Measurements from ENCODE around the gene FXYD4.

FXYD4 gene

DNA sequence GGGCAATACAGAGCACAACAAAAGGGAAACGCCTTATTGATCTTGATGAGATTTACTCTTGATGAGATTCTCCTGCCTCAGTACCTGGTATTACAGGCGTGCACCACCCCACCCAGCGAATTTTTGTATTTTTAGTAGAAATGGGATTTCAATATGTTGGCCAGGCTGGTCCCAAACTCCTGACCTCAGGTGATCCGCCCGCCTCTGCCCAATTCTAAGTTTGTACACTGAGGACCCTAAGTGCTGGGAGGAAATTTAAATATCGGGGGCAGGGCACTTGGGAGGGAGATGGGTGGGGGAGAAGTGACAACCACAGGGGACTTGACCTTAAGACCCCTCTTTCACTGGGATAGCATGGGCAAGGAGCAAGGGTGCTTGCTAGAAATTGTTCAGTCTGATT lies 23.4 kb downstream of the FXYD4 start:
- Histone ChIP-seq H3K36me3 (ENCODE audit: control insufficient read depth, insufficient read depth, low read length) (peaks cover 28% of the 10 kb centered on the region), H3K27me3 (replicated peaks; ENCODE audit: control insufficient read depth, insufficient read depth, low read length) (no peaks in the 10 kb centered on the region), H3K4me3 (replicated peaks; ENCODE audit: low read depth, low read length) (peak overlapping the region; percentile 77)
- DNase-seq (ENCODE audit: extremely low read depth, insufficient read length), result no peak
- TF ChIP-seq, protein P1, sequence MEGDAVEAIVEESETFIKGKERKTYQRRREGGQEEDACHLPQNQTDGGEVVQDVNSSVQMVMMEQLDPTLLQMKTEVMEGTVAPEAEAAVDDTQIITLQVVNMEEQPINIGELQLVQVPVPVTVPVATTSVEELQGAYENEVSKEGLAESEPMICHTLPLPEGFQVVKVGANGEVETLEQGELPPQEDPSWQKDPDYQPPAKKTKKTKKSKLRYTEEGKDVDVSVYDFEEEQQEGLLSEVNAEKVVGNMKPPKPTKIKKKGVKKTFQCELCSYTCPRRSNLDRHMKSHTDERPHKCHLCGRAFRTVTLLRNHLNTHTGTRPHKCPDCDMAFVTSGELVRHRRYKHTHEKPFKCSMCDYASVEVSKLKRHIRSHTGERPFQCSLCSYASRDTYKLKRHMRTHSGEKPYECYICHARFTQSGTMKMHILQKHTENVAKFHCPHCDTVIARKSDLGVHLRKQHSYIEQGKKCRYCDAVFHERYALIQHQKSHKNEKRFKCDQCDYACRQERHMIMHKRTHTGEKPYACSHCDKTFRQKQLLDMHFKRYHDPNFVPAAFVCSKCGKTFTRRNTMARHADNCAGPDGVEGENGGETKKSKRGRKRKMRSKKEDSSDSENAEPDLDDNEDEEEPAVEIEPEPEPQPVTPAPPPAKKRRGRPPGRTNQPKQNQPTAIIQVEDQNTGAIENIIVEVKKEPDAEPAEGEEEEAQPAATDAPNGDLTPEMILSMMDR (IDR thresholded peaks at IDR 0.05; ENCODE audit: insufficient read depth, low read length, poor library complexity, severe bottlenecking), result no peak

DNA sequence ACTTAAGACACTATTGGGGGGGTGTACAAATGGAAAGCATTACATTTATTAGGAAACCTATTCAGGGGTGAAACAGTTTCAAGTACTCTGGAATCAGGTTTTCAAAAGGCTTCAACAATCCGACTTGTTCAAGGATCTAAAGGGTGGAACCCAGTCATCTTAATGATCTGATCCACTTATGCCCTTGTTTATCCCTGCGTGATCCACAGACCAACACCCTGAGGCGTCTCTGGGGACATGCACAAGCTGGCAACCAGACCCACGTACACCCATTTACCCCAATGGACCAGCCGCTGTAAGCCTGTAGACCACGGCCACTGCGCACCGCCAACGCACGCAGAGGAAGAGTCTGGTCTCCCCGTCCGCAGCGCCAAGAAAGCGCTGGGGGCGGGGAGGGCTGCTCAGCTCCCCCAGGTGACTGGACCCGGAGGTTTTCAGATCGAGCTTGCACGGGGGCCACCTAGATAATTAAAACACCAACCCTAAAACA lies 24.2 kb downstream of the FXYD4 start:
- Histone ChIP-seq H3K36me3 (ENCODE audit: control insufficient read depth, insufficient read depth, low read length) (peaks cover 24% of the 10 kb centered on the region), H3K4me3 (replicated peaks; ENCODE audit: low read depth, low read length) (peak overlapping the region; percentile 77), H3K27me3 (replicated peaks; ENCODE audit: control insufficient read depth, insufficient read depth, low read length) (no peaks in the 10 kb centered on the region)
- peak; percentile 69 for DNase-seq (ENCODE audit: extremely low read depth, insufficient read length)
- TF ChIP-seq, protein P1 (IDR thresholded peaks at IDR 0.05; ENCODE audit: insufficient read depth, low read length, poor library complexity, severe bottlenecking), result no peak

DNA sequence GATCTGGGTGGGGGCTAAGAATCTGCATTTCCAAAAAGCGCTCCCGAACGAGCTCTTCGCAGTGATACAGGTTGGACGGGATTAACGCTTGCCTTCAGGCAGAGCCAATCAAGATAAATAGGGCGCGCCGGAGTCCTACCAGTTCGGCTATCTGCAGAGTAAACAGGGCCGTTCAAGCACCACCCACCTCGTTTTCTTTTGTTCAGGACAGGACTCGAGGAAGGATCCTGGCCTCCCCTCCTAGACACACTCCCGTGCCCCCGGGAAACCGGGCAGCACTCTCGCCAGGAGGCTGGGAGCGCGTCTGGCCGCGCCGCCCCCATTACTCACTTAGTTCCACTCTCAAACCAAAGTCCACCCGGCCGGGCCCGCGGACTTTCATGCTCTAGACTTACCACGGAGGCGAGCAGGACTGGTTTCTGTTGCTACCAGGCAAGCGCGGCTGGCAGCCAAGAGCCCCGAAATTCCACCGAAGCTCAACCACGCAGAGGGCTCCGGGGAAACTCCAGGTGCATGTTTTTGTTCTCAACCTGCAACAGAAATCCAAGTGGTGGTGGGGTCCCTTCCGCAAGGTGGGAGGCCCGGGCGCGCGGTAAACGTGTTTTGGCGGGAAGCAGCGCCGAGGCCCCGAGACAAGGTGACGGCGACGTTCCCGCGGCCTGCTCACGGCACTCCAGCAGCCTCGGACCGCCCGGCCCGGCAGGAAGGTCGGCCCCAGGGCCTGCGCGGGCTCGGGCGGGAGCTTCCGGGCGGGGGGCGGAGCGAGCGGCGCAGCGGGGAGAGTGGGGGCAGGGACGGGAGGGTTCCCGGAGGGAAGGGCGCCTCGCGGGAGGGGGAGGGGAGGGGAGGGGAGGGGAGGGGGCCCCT lies 24.9 kb downstream of the FXYD4 start:
- Histone ChIP-seq H3K36me3 (ENCODE audit: control insufficient read depth, insufficient read depth, low read length) (peaks cover 23% of the 10 kb centered on the region), H3K4me3 (replicated peaks; ENCODE audit: low read depth, low read length) (peak overlapping the region; percentile 77), H3K27me3 (replicated peaks; ENCODE audit: control insufficient read depth, insufficient read depth, low read length) (no peaks in the 10 kb centered on the region)
- peak; percentile 86 for DNase-seq (ENCODE audit: extremely low read depth, insufficient read length)
- TF ChIP-seq, protein P1 (IDR thresholded peaks at IDR 0.05; ENCODE audit: insufficient read depth, low read length, poor library complexity, severe bottlenecking), result no peak

DNA sequence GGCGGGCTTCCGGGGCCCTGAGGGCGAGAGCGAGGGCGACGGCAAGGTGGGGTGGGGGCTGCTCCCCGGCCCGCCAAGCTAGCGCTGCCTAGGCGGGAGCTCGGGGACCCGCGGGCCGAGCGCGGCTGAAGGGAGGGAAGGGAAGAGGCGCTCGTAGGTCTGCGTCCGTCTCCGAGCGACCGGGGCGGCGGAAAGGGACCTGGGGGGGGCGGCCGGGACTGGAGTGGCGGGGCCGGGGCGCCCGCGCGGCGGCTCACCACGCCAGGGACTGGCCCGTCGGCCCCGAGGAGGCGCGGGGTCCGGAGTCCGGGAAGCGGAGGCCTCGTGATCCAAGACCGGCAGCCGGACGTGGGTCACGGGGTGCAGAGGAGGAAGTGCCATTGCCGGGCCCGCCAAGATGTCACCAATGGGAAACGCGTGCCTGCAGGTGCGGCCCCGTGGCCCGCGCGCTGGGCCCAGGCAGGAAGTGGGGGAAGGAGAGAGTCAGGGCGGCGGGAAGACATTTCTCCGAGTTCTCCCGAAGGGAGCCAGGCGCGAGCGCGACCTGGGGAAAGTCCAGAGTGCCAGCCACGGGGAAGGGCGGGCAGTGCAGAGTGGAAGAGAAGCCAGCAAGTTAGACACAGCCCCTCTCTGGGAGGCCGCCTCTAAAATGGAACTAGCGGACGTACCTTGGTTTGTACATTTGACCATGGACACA lies 25.6 kb downstream of the FXYD4 start:
- DNase-seq (ENCODE audit: extremely low read depth, insufficient read length), result peak; percentile 93
- H3K36me3 ChIP-seq (ENCODE audit: control insufficient read depth, insufficient read depth, low read length), result peaks cover 17% of the 10 kb centered on the region

DNA sequence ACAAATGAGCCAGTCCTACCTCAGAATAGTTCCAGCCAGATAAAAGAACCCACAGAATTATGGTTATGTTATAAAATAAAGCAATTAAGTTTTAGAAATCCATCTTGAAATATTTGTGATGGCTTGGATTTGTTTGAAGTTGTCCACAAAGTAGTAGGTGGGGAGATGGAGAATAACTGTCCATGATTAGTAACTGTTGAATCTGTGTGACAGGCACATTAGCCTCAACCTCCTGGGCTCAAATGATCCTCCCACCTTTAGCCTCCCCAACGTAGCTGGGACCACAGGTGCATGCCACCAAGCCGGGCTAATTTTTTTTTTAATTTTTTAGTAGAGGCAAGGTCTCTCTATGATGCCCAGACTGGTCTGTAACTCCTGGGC lies 27.5 kb downstream of the FXYD4 start:
- Histone ChIP-seq H3K4me3 (replicated peaks; ENCODE audit: low read depth, low read length) (no peak overlapping the region), H3K36me3 (ENCODE audit: control insufficient read depth, insufficient read depth, low read length) (peaks cover 7% of the 10 kb centered on the region), H3K27me3 (replicated peaks; ENCODE audit: control insufficient read depth, insufficient read depth, low read length) (no peaks in the 10 kb centered on the region)
- TF ChIP-seq, protein P1 (IDR thresholded peaks at IDR 0.05; ENCODE audit: insufficient read depth, low read length, poor library complexity, severe bottlenecking), result no peak
- DNase-seq (ENCODE audit: extremely low read depth, insufficient read length), result no peak

More for the DNA sequence above, 25.6 kb downstream of the FXYD4 start:
- H3K27me3 ChIP-seq (replicated peaks; ENCODE audit: control insufficient read depth, insufficient read depth, low read length), result no peaks in the 10 kb centered on the region
- peak overlapping the region; percentile 77 for H3K4me3 ChIP-seq (replicated peaks; ENCODE audit: low read depth, low read length)
- TF ChIP-seq, protein P1 (IDR thresholded peaks at IDR 0.05; ENCODE audit: insufficient read depth, low read length, poor library complexity, severe bottlenecking), result no peak

All from GM06990 (cell line).